RKO (cell line): Measurements from ENCODE around the gene SDHD.
"Not testable (repeated sequence)": the region's sequence is repeated elsewhere in the genome, so short reads cannot be mapped to it uniquely, and the experiment has no call there.

ENCODE experiments used
- DNase-seq: peaks from one replicate; pipeline ENCODE4 v3.0.0-alpha.2; 2016; ENCODE audit warnings: low spot score

SDHD gene

GRCh38 chr11:112086422-112087191 lies at the start of gene SDHD, which contains the start of gene TIMM8B:
Gene SDHD, plus strand, starts transcription at chr11:112086873. Its CDS starts 35 bp downstream, at chr11:112086908.
Gene TIMM8B, minus strand, starts transcription at chr11:112086756. Its CDS starts 33 bp downstream, at chr11:112086723.
- DNase-seq, result peak; percentile 98

- no peak for DNase-seq
Observed at GRCh38 chr11:112037527-112037926, 49.1 kb upstream of the SDHD start.

- DNase-seq, result no peak
Observed at GRCh38 chr11:112042161-112042960, 44.3 kb upstream of the SDHD start.

- no peak for DNase-seq
Observed at GRCh38 chr11:112042961-112043304, 43.7 kb upstream of the SDHD start.

- DNase-seq, result no peak
Observed at GRCh38 chr11:112044961-112045360, 41.7 kb upstream of the SDHD start.

- DNase-seq, result not testable (repeated sequence)
Observed at GRCh38 chr11:112046647-112047046, 40.0 kb upstream of the SDHD start.

- not testable (repeated sequence) for DNase-seq
Observed at GRCh38 chr11:112048256-112048655, 38.4 kb upstream of the SDHD start.

- DNase-seq, result no peak
Observed at GRCh38 chr11:112049777-112050176, 36.9 kb upstream of the SDHD start.

GRCh38 chr11:112050721-112051120 lies 36.0 kb upstream of the SDHD start:
- no peak for DNase-seq

- no peak for DNase-seq
Observed at GRCh38 chr11:112051768-112052167, 34.9 kb upstream of the SDHD start.

GRCh38 chr11:112057170-112057569 lies 29.5 kb upstream of the SDHD start:
- no peak for DNase-seq

- DNase-seq, result no peak
Observed at GRCh38 chr11:112058103-112058502, 28.6 kb upstream of the SDHD start.

GRCh38 chr11:112062923-112063322 lies 23.8 kb upstream of the SDHD start:
- no peak for DNase-seq

- peak; percentile 87 for DNase-seq
Observed at GRCh38 chr11:112073941-112074811, 12.5 kb upstream of the SDHD start, which contains the start of the genes NKAPD1 and PIH1D2. Gene NKAPD1, plus strand, starts transcription at chr11:112074299. Its CDS starts 1,276 bp downstream, at chr11:112075575. Gene PIH1D2, minus strand, starts transcription at chr11:112074017. Its CDS starts 843 bp downstream, at chr11:112073174.

GRCh38 chr11:112082729-112083128 lies 3.9 kb upstream of the SDHD start:
- DNase-seq, result peak; percentile 85

GRCh38 chr11:112085822-112086421 lies 751 bp upstream of the SDHD start:
- DNase-seq, result peak; percentile 69

GRCh38 chr11:112087212-112087611 lies 539 bp downstream of the SDHD start:
- DNase-seq, result peak; percentile 44

GRCh38 chr11:112095302-112095701 lies 8.6 kb downstream of the SDHD start:
- DNase-seq, result not testable (repeated sequence)

- DNase-seq, result no peak
Observed at GRCh38 chr11:112096194-112096593, 9.5 kb downstream of the SDHD start.

GRCh38 chr11:112097734-112098528 lies 11.3 kb downstream of the SDHD start:
- DNase-seq, result no peak

GRCh38 chr11:112100462-112100861 lies 13.8 kb downstream of the SDHD start:
- no peak for DNase-seq
